Activated CD8-positive, alpha-beta T cell treated with anti-CD3 and anti-CD28 coated beads, Interleukin-2, amount 10 ng/mL, durations not matched to agents 7 days and 5 days (primary cell): ENCODE results near the gene SOCS1. TPM values are rescaled to one million over a fixed set of nuclear protein-coding genes. Genes with fewer than 3 reads are reported as not detected.

Experiments
- ATAC-seq: fragments of 150-1000 bp; cut with Tn5 transposase; one replicate; pipeline ENCODE4 v1.10.0; 2021; ENCODE audit warnings: moderate library complexity
- CTCF ChIA-PET: fragments of 350-600 bp; sonication (Branson Sonifier 250); formaldehyde crosslinking; loops from one replicate; lab custom pipeline; 2021; ENCODE audit warnings: antibody characterized with exemption; lab: Charles Lee
- POLR2A ChIA-PET: fragments of 350-600 bp; sonication (Branson Sonifier 250); formaldehyde crosslinking; loops from one replicate; lab custom pipeline; 2021; ENCODE audit warnings: antibody characterized with exemption; lab: Charles Lee
- DNase-seq: peaks from one replicate; pipeline ENCODE4 v3.0.0-alpha.2; 2020
- H3K27ac Mint-ChIP-seq: one replicate; pipeline ENCODE4 v1.8.0; 2021; ENCODE audit warnings: mild to moderate bottlenecking, mixed read lengths
- H3K27me3 Mint-ChIP-seq: one replicate; pipeline ENCODE4 v1.8.0; 2021; ENCODE audit warnings: low read depth, mixed read lengths
- H3K36me3 Mint-ChIP-seq: one replicate; pipeline ENCODE4 v1.8.0; 2021; ENCODE audit warnings: low read depth, mixed read lengths
- H3K4me1 Mint-ChIP-seq: one replicate; pipeline ENCODE4 v1.8.0; 2021; ENCODE audit warnings: low read depth, mixed read lengths
- H3K4me3 Mint-ChIP-seq: one replicate; pipeline ENCODE4 v1.8.0; 2021; ENCODE audit warnings: mild to moderate bottlenecking, mixed read lengths
- H3K9me3 Mint-ChIP-seq: one replicate; pipeline ENCODE4 v1.8.0; 2022; ENCODE audit warnings: mixed read lengths; ENCODE audit not compliant: insufficient read depth
- total RNA-seq, 2 experiments: library from RNA; stranded (reverse); gene quantifications; one replicate each; pipeline ENCODE4 v1.2.3, GENCODE V29; 2021

Gene SOCS1
- total RNA-seq, 2 experiments from 2014 or later = 170 to 174 TPM

- Mint-ChIP-seq H3K4me1 (peaks cover 18% of the 10 kb centered on the region), H3K36me3 (no peaks in the 10 kb centered on the region), H3K9me3 (no peaks in the 10 kb centered on the region), H3K27me3 (peaks cover 14% of the 10 kb centered on the region), H3K27ac (peak within 1 kb of the TSS; percentile 9), H3K4me3 (no peak within 1 kb of the TSS)
- no peak for DNase-seq
- ChIA-PET CTCF (no interaction called here), POLR2A (no interaction called here)
- no peak for ATAC-seq
Observed at GRCh38 chr16:11280616-11281522, 24.9 kb upstream of the SOCS1 start, which contains the start of gene PRM1. PRM1 (minus strand) TSS chr16:11281330; CDS start chr16:11281238, 92 bp downstream.

- no peak overlapping the region for H3K4me3 Mint-ChIP-seq
- no peaks in the 10 kb centered on the region for H3K9me3 Mint-ChIP-seq
- ATAC-seq = no peak
- H3K27me3 Mint-ChIP-seq = peaks cover 8% of the 10 kb centered on the region
- no peaks in the 10 kb centered on the region for H3K36me3 Mint-ChIP-seq
- ChIA-PET CTCF (interaction anchor here (0.7 kb wide), 1 partner anchor 18 kb away, joined by 3 read pairs; no protein-coding TSS in a partner anchor), POLR2A (no interaction called here)
- peaks cover 16% of the 10 kb centered on the region for H3K4me1 Mint-ChIP-seq
- peak overlapping the region; percentile 63 for H3K27ac Mint-ChIP-seq
- DNase-seq = no peak
Observed at GRCh38 chr16:11278681-11279628, 23.0 kb upstream of the SOCS1 start.

GRCh38 chr16:11277607-11278337, 21.8 kb upstream of the SOCS1 start:
- ATAC-seq (no peak), DNase-seq (no peak)
- Mint-ChIP-seq H3K27ac (no peak overlapping the region), H3K27me3 (peaks cover 4% of the 10 kb centered on the region), H3K4me1 (peaks cover 12% of the 10 kb centered on the region), H3K9me3 (no peaks in the 10 kb centered on the region), H3K36me3 (no peaks in the 10 kb centered on the region), H3K4me3 (no peak overlapping the region)
- ChIA-PET POLR2A (interaction anchor here (0.6 kb wide), 1 partner anchor 53 kb away, joined by 3 read pairs; no protein-coding TSS in a partner anchor), CTCF (no interaction called here)

GRCh38 chr16:11276896-11277593, 21.0 kb upstream of the SOCS1 start:
- DNase-seq (no peak), ATAC-seq (no peak)
- ChIA-PET CTCF (no interaction called here), POLR2A (no interaction called here)
- peaks cover under 1% of the 10 kb centered on the region for H3K27me3 Mint-ChIP-seq
- peaks cover 12% of the 10 kb centered on the region for H3K4me1 Mint-ChIP-seq
- no peaks in the 10 kb centered on the region for H3K36me3 Mint-ChIP-seq
- H3K4me3 Mint-ChIP-seq = no peak overlapping the region
- no peak overlapping the region for H3K27ac Mint-ChIP-seq
- H3K9me3 Mint-ChIP-seq = no peaks in the 10 kb centered on the region

GRCh38 chr16:11276143-11276895, 20.3 kb upstream of the SOCS1 start, which contains the start of gene PRM2:
PRM2 (minus strand) TSS chr16:11276480; CDS start chr16:11276370, 110 bp downstream.
- Mint-ChIP-seq H3K4me3 (no peak within 1 kb of the TSS), H3K27me3 (no peaks in the 10 kb centered on the region)

GRCh38 chr16:11274964-11275363, 19.0 kb upstream of the SOCS1 start:
- no peaks in the 10 kb centered on the region for H3K36me3 Mint-ChIP-seq

More at GRCh38 chr16:11276143-11276895, 20.3 kb upstream of the SOCS1 start, which contains the start of gene PRM2:
- peaks cover 12% of the 10 kb centered on the region for H3K4me1 Mint-ChIP-seq
- DNase-seq (no peak), ATAC-seq (no peak)
- H3K9me3 Mint-ChIP-seq = no peaks in the 10 kb centered on the region
- POLR2A ChIA-PET = no interaction called here
- CTCF ChIA-PET = no interaction called here
- no peaks in the 10 kb centered on the region for H3K36me3 Mint-ChIP-seq
- no peak within 1 kb of the TSS for H3K27ac Mint-ChIP-seq

GRCh38 chr16:11273721-11274324, 17.8 kb upstream of the SOCS1 start:
- Mint-ChIP-seq H3K4me1 (peaks cover under 1% of the 10 kb centered on the region), H3K4me3 (no peak overlapping the region), H3K27me3 (no peaks in the 10 kb centered on the region), H3K27ac (no peak overlapping the region), H3K36me3 (no peaks in the 10 kb centered on the region), H3K9me3 (no peaks in the 10 kb centered on the region)
- no peak for ATAC-seq
- no peak for DNase-seq
- ChIA-PET POLR2A (interaction anchor here (0.7 to 1.0 kb wide), 2 partner anchors 37 to 200 kb away, joined by 3 read pairs; no protein-coding TSS in a partner anchor), CTCF (interaction anchor here (0.7 kb wide), 1 partner anchor 303 kb away, joined by 4 read pairs; no protein-coding TSS in a partner anchor)

More at GRCh38 chr16:11274964-11275363, 19.0 kb upstream of the SOCS1 start:
- POLR2A ChIA-PET = no interaction called here
- CTCF ChIA-PET = no interaction called here
- Mint-ChIP-seq H3K27me3 (no peaks in the 10 kb centered on the region), H3K27ac (no peak overlapping the region), H3K4me1 (peaks cover 11% of the 10 kb centered on the region), H3K4me3 (no peak overlapping the region), H3K9me3 (no peaks in the 10 kb centered on the region)
- DNase-seq = no peak
- no peak for ATAC-seq

GRCh38 chr16:11272921-11273720, 17.1 kb upstream of the SOCS1 start, which contains the start of gene PRM3:
PRM3 (minus strand) TSS chr16:11273629; CDS start chr16:11273595, 34 bp downstream.
- POLR2A ChIA-PET = interaction anchor here (1.0 kb wide), 1 partner anchor 38 kb away, joined by 3 read pairs; no protein-coding TSS in a partner anchor
- H3K27ac Mint-ChIP-seq = peak within 1 kb of the TSS; percentile 35
- H3K4me3 Mint-ChIP-seq = no peak within 1 kb of the TSS
- DNase-seq = no peak
- CTCF ChIA-PET = interaction anchor here (0.7 to 1.4 kb wide), 2 partner anchors 11 to 309 kb away, joined by 3 to 5 read pairs; no protein-coding TSS in a partner anchor
- peaks cover 4% of the 10 kb centered on the region for H3K27me3 Mint-ChIP-seq
- no peaks in the 10 kb centered on the region for H3K36me3 Mint-ChIP-seq
- H3K4me1 Mint-ChIP-seq = no peaks in the 10 kb centered on the region
- no peak for ATAC-seq
- no peaks in the 10 kb centered on the region for H3K9me3 Mint-ChIP-seq

GRCh38 chr16:11272484-11272883, 16.5 kb upstream of the SOCS1 start:
- Mint-ChIP-seq H3K9me3 (no peaks in the 10 kb centered on the region), H3K4me1 (no peaks in the 10 kb centered on the region), H3K4me3 (no peak overlapping the region), H3K27me3 (peaks cover 6% of the 10 kb centered on the region), H3K27ac (no peak overlapping the region), H3K36me3 (no peaks in the 10 kb centered on the region)
- POLR2A ChIA-PET = no interaction called here
- ATAC-seq (no peak), DNase-seq (no peak)
- CTCF ChIA-PET = interaction anchor here (1.4 kb wide), 1 partner anchor 308 kb away, joined by 5 read pairs; no protein-coding TSS in a partner anchor
